Smooth muscle cell (in vitro differentiated cells): ENCODE results near the gene HES1. TPM values are rescaled to one million over a fixed set of nuclear protein-coding genes. Genes with fewer than 3 reads are reported as not detected.

Source experiments
- DNase-seq: peaks from one replicate; lab custom pipeline; 2025; ENCODE audit not compliant: unreplicated experiment; lab: John Stamatoyannopoulos, UW
- H2AFZ ChIP-seq: fragments of 200-600 bp; sonication (generic); 2 replicates; pipeline ENCODE4 v1.6.0; 2016; ENCODE audit warnings: antibody characterized with exemption, low read depth, mild to moderate bottlenecking
- H3F3A ChIP-seq: fragments of 200-600 bp; sonication (generic); 2 replicates; pipeline ENCODE4 v1.6.0; 2017; ENCODE audit warnings: antibody characterized with exemption, low read depth
- H3K27ac ChIP-seq: fragments of 200-600 bp; sonication (generic); 2 replicates; pipeline ENCODE4 v1.5.1; 2016; ENCODE audit warnings: low read depth, mild to moderate bottlenecking
- H3K27me3 ChIP-seq: fragments of 200-600 bp; sonication (generic); 2 replicates; pipeline ENCODE4 v1.6.1; 2016; ENCODE audit warnings: low read depth, mild to moderate bottlenecking
- H3K36me3 ChIP-seq: fragments of 200-600 bp; sonication (generic); 2 replicates; pipeline ENCODE4 v1.5.1; 2016; ENCODE audit warnings: low read depth
- H3K4me1 ChIP-seq: fragments of 200-600 bp; sonication (generic); 2 replicates; pipeline ENCODE4 v1.5.1; 2016; ENCODE audit warnings: low read depth
- H3K4me2 ChIP-seq: fragments of 200-600 bp; sonication (generic); 2 replicates; pipeline ENCODE4 v1.6.0; 2016; ENCODE audit warnings: mild to moderate bottlenecking
- H3K4me3 ChIP-seq: fragments of 200-600 bp; sonication (generic); 2 replicates; pipeline ENCODE4 v1.5.1; 2016; ENCODE audit warnings: mild to moderate bottlenecking
- H3K79me2 ChIP-seq: fragments of 200-600 bp; sonication (generic); 2 replicates; pipeline ENCODE4 v1.6.0; 2016; ENCODE audit warnings: low read depth, mild to moderate bottlenecking
- H3K9ac ChIP-seq: fragments of 200-600 bp; sonication (generic); 2 replicates; pipeline ENCODE4 v1.6.0; 2016; ENCODE audit warnings: low read depth
- H3K9me3 ChIP-seq: fragments of 200-600 bp; sonication (generic); replicated peaks from 2 replicates; pipeline ENCODE4 v1.5.1; 2016; ENCODE audit warnings: low read depth
- H4K20me1 ChIP-seq: fragments of 200-600 bp; sonication (generic); 2 replicates; pipeline ENCODE4 v1.6.0; 2016; ENCODE audit warnings: low read depth
- CTCF ChIP-seq: fragments of 200-600 bp; sonication (generic); IDR thresholded peaks from 2 replicates; pipeline ENCODE4 v1.5.1; 2017; ENCODE audit warnings: borderline replicate concordance, mild to moderate bottlenecking, antibody characterized with exemption; ENCODE audit not compliant: insufficient read depth, poor library complexity, severe bottlenecking
- WGBS: methylation state at CpG from one replicate; pipeline ENCODE4 v1.1.7; 2016; ENCODE audit warnings: low lambda C conversion rate; 5-methylcytosine and 5-hydroxymethylcytosine counted together
- polyA plus RNA-seq: library from polyadenylated mRNA; unstranded; fragments of >200 nt; fragmentation: Nextera tagmentation; extraction: Ambion mirVana; gene quantifications from 2 replicates; pipeline ENCODE4 v1.2.1, GENCODE V29; 2016
- total RNA-seq: library from RNA; depleted of rRNA; stranded (reverse); fragments of >200 nt; gene quantifications from 2 replicates; pipeline ENCODE4 v1.2.3, GENCODE V29; 2014

The HES1 gene
- total and polyA plus RNA-seq, 2 experiments from 2014 or later, result 59.9 to 69.5 TPM

- H3K4me2 ChIP-seq, result no peak overlapping the region
- H3K4me1 ChIP-seq, result peaks cover 11% of the 10 kb centered on the region
- no peak overlapping the region for H3K9ac ChIP-seq
- no peaks in the 10 kb centered on the region for H3K9me3 ChIP-seq
- 98% methylated on average over 4 of the region's 4 CpGs for WGBS
- no peak for DNase-seq
- no peak overlapping the region for H2AFZ ChIP-seq
- H3K27me3 ChIP-seq, result no peaks in the 10 kb centered on the region
- H3K79me2 ChIP-seq, result no peaks in the 10 kb centered on the region
- H4K20me1 ChIP-seq, result no peaks in the 10 kb centered on the region
- H3K4me3 ChIP-seq, result no peak overlapping the region
- H3F3A ChIP-seq, result no peaks in the 10 kb centered on the region
- no peak for TF ChIP-seq CTCF
- no peaks in the 10 kb centered on the region for H3K36me3 ChIP-seq
- no peak overlapping the region for H3K27ac ChIP-seq
Measured at GRCh38 chr3:194174406-194174805, 38.5 kb downstream of the HES1 start.

DNA sequence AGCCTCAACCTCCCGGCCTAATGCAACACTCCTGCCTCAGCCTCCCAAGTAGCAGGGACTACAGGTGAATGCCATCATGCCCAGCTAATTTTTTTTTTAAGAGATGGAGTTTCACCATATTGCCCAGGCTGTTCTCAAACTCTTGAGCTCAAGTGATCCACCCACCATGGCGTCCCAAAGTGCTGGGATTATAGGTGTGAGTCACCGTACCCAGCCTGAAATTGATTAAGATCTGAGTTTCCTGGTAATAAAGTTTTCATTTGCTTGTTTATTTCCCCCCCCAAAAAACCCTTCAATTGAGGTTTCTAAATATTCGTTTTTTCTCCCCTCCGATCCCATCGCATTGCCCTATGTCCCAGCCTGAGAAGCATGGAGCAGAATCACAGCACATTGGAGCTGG, 39.0 kb downstream of the HES1 start:
- H3K9me3 ChIP-seq, result no peaks in the 10 kb centered on the region
- H4K20me1 ChIP-seq, result no peaks in the 10 kb centered on the region
- no peaks in the 10 kb centered on the region for H3K79me2 ChIP-seq
- H3K4me1 ChIP-seq, result peaks cover 11% of the 10 kb centered on the region
- DNase-seq, result no peak
- no peak for TF ChIP-seq CTCF
- no peak overlapping the region for H3K4me2 ChIP-seq
- no peaks in the 10 kb centered on the region for H3K27me3 ChIP-seq
- no peak overlapping the region for H3K27ac ChIP-seq
- H3F3A ChIP-seq, result no peaks in the 10 kb centered on the region
- no peak overlapping the region for H2AFZ ChIP-seq
- WGBS, result 95% methylated on average over 6 of the region's 6 CpGs
- H3K9ac ChIP-seq, result no peak overlapping the region
- no peak overlapping the region for H3K4me3 ChIP-seq
- no peaks in the 10 kb centered on the region for H3K36me3 ChIP-seq

DNA sequence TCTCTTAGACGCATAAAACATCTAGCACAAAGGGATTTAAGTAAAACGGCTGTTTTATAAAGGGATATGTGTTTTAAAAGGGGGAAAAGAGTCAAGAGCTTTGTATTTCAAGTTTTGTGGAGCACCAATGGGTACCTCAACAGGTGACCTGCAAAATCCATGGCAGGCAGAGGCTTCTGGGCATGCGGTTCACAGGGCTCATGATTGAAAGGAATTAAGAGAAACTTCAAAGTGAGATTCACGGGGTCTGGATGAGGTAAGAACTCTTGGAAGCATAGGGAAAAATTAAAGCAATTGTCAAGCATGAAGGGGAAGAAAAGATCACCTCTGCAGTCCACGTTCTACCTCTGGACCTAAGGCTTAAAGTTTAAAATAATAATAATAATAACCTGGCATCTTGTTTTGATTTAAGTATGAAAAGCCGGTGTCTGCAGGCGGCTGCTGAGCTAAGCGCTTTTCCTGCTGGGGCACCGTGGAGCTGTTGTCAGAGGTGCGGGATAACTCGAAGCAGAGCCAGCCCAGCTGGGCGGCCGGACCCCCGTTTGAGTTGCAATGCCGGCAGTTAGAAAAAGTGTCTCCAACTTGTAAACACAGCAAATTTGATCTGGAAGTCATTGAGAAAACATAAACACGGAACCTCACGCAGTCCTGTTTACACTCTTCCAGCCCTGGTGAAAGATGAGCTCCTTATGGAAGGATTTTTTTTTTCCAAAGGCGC, 40.5 kb downstream of the HES1 start:
- peak overlapping the region; percentile 23 for H3K4me3 ChIP-seq
- DNase-seq, result no peak
- no peak overlapping the region for H3K27ac ChIP-seq
- no peaks in the 10 kb centered on the region for H3K9me3 ChIP-seq
- H3K9ac ChIP-seq, result no peak overlapping the region
- peak overlapping the region; percentile 41 for H2AFZ ChIP-seq
- H3K79me2 ChIP-seq, result no peaks in the 10 kb centered on the region
- H3F3A ChIP-seq, result no peaks in the 10 kb centered on the region
- H4K20me1 ChIP-seq, result no peaks in the 10 kb centered on the region
- TF ChIP-seq CTCF, result no peak
- no peaks in the 10 kb centered on the region for H3K36me3 ChIP-seq
- H3K27me3 ChIP-seq, result no peaks in the 10 kb centered on the region
- H3K4me2 ChIP-seq, result peak overlapping the region; percentile 71
- H3K4me1 ChIP-seq, result peaks cover 12% of the 10 kb centered on the region
- 24% methylated on average over 18 of the region's 18 CpGs for WGBS

GRCh38 chr3:194177141-194177540, 41.2 kb downstream of the HES1 start:
- H3K4me2 ChIP-seq, result peak overlapping the region; percentile 71
- H3F3A ChIP-seq, result no peaks in the 10 kb centered on the region
- no peak for DNase-seq

More at GRCh38 chr3:194177141-194177540, 41.2 kb downstream of the HES1 start:
- Histone ChIP-seq H3K79me2 (no peaks in the 10 kb centered on the region), H3K9ac (no peak overlapping the region), H3K4me3 (peak overlapping the region; percentile 23), H3K27me3 (no peaks in the 10 kb centered on the region), H4K20me1 (no peaks in the 10 kb centered on the region), H3K27ac (no peak overlapping the region), H3K36me3 (no peaks in the 10 kb centered on the region), H2AFZ (no peak overlapping the region), H3K4me1 (peaks cover 19% of the 10 kb centered on the region), H3K9me3 (no peaks in the 10 kb centered on the region)
- 70% methylated on average over 5 of the region's 5 CpGs for WGBS
- TF ChIP-seq CTCF, result no peak
